Right lobe of liver (tissue), 4 donors: Measurements from ENCODE around the gene FUBP3.

ENCODE experiments used
- POLR2A ChIP-seq: fragments of 450-650 bp; IDR thresholded peaks from one replicate; pipeline ENCODE4 v1.6.1; 2017; ENCODE audit warnings: antibody characterized with exemption, mild to moderate bottlenecking
- TF ChIP-seq, protein P1 (sequence below), 4 donors: fragments of 200-600 bp in 3 of 4; fragments of 450-650 bp in 1 of 4; IDR thresholded peaks; one replicate each; pipeline versions ENCODE4 v1.5.1 to v1.8.0; 2016 to 2022; ENCODE audit warnings: antibody characterized with exemption in 4 of 4, mild to moderate bottlenecking in 2 of 4
- donor health status: DM: no; HTN: no; CAD: no.
- donor health status: DM: no; HTN: no; CAD: no.
- donor health status: DM: no; HTN: yes; CAD: no.

DNA sequence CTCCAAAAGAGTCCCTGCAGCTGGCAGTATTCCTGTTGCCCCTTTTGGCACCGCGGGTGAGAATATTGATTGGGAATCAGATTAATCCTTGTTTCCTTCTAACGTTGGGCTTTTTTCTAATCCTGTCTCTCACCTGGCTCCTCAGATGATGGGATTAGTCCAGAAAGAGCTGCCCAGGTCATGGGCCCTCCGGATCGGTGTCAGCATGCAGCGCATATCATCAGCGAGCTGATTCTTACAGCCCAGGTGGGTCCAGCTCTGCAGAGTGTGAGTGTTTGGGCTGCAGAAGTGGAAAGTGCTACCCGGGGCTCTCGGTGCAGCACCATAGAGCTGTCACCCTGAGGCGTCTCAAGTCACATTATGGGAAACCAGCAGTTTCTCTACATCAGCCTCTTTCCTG is 44.1 kb downstream of the FUBP3 start:
- TF ChIP-seq, protein P1, sequence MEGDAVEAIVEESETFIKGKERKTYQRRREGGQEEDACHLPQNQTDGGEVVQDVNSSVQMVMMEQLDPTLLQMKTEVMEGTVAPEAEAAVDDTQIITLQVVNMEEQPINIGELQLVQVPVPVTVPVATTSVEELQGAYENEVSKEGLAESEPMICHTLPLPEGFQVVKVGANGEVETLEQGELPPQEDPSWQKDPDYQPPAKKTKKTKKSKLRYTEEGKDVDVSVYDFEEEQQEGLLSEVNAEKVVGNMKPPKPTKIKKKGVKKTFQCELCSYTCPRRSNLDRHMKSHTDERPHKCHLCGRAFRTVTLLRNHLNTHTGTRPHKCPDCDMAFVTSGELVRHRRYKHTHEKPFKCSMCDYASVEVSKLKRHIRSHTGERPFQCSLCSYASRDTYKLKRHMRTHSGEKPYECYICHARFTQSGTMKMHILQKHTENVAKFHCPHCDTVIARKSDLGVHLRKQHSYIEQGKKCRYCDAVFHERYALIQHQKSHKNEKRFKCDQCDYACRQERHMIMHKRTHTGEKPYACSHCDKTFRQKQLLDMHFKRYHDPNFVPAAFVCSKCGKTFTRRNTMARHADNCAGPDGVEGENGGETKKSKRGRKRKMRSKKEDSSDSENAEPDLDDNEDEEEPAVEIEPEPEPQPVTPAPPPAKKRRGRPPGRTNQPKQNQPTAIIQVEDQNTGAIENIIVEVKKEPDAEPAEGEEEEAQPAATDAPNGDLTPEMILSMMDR (IDR thresholded peaks at IDR 0.05), result no peak
- no peak for TF ChIP-seq POLR2A
